Bronchial epithelial cell (primary cell): Measurements from ENCODE around the gene RPL28. TPM values are rescaled to one million over a fixed set of nuclear protein-coding genes. Genes with fewer than 3 reads are reported as not detected.

Experiments
- DNase-seq: peaks from one replicate; pipeline ENCODE4 v3.0.0-alpha.2; 2010; ENCODE audit warnings: low read depth
- FAIRE-seq: peaks from 2 replicates; lab custom pipeline; 2011; peaks lifted over from hg19 to GRCh38; lab: Jason Lieb, UNC
- H3K27me3 ChIP-seq: 2 replicates; pipeline ENCODE4 v1.5.1; 2011; ENCODE audit warnings: low read length; ENCODE audit not compliant: control insufficient read depth, insufficient read depth
- H3K36me3 ChIP-seq: 2 replicates; pipeline ENCODE4 v1.5.1; 2011; ENCODE audit warnings: low read length; ENCODE audit not compliant: control insufficient read depth, insufficient read depth
- H3K4me3 ChIP-seq: 2 replicates; pipeline ENCODE4 v1.5.1; 2011; ENCODE audit warnings: mild to moderate bottlenecking, low read depth, low read length, control low read depth
- CTCF ChIP-seq: IDR thresholded peaks from 2 replicates; pipeline ENCODE4 v1.5.1; 2011; ENCODE audit warnings: mild to moderate bottlenecking, moderate library complexity, low read length, control low read depth, inconsistent platforms; ENCODE audit not compliant: insufficient read depth, severe bottlenecking
- total RNA-seq: library from RNA; depleted of rRNA; stranded (reverse); fragments of >200 nt; gene quantifications from 2 replicates; pipeline ENCODE4 v1.2.1, GENCODE V29; 2014

RPL28 gene
- total RNA-seq, 1 donor from 2014 or later: 603 TPM

- no peak for DNase-seq
- no peak for TF ChIP-seq CTCF
- no peaks in the 10 kb centered on the region for H3K36me3 ChIP-seq
- peaks cover 35% of the 10 kb centered on the region for H3K27me3 ChIP-seq
- no peak overlapping the region for H3K4me3 ChIP-seq
- no peak for FAIRE-seq
Measured at GRCh38 chr19:55440411-55441105, 54.8 kb downstream of the RPL28 start.

DNA sequence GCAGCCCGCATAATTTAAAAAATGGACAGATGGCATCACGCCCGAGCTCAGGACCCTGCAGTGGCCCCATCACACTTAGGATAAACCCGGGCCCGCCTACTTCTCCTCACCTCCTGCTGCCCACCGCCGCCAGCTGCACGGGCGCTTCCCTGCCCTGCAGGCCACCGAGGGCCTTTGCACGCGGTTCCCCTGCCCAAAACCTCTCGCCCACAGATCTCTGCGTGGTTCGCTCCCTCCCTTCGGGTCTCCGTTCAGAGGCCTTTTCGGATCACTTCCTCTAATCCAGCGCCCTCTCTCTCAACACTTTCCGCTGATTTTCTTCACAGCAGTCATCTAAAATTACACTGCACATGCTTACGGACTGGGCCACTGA, 55.6 kb downstream of the RPL28 start:
- FAIRE-seq: no peak

GRCh38 chr19:55441692-55442321, 56.1 kb downstream of the RPL28 start:
- H3K4me3 ChIP-seq: no peak overlapping the region
- no peak for DNase-seq
- no peak for FAIRE-seq
- H3K36me3 ChIP-seq: no peaks in the 10 kb centered on the region
- TF ChIP-seq CTCF: no peak
- peaks cover 35% of the 10 kb centered on the region for H3K27me3 ChIP-seq

More for the DNA sequence above, 55.6 kb downstream of the RPL28 start:
- Histone ChIP-seq H3K27me3 (peaks cover 35% of the 10 kb centered on the region), H3K4me3 (no peak overlapping the region), H3K36me3 (no peaks in the 10 kb centered on the region)
- TF ChIP-seq CTCF: no peak
- no peak for DNase-seq

DNA sequence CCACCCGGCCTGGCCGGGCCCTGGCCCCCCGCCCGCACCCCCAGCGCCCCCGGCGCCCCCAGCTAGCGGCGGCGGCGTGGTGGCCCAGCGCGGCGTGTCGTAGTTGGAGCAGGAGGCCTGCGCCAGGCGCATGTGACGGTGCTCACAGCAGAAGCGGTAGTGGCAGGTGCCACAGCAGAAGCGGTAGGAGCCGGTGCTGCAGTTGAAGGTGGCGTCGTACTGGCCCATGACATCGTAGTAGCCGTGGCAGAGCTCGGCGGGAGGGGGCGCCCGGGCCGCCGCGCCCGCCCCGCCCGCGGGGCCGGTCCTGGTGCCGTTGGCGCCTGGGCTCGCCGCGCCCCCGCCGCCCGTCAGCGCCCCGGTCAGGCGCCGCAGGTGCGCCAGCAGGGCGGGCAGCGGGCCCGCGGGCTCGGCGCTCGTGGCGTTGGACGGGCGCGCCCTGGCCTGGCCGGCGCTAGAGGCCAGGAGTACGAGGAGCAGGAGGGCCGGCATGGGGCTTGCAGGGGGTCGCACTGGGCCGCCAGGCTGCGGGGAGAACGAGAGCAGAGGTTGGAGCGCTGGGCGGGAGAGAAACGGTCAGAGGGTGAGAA, 56.7 kb downstream of the RPL28 start:
- no peak for TF ChIP-seq CTCF
- Histone ChIP-seq H3K27me3 (peaks cover 35% of the 10 kb centered on the region), H3K36me3 (no peaks in the 10 kb centered on the region), H3K4me3 (no peak overlapping the region)
- DNase-seq: no peak
- FAIRE-seq: no peak

- TF ChIP-seq CTCF: no peak
- FAIRE-seq (no peak), DNase-seq (no peak)
- H3K4me3 ChIP-seq: no peak within 1 kb of the TSS
- H3K36me3 ChIP-seq: no peaks in the 10 kb centered on the region
- H3K27me3 ChIP-seq: peaks cover 33% of the 10 kb centered on the region
Measured at GRCh38 chr19:55443045-55443823, 57.5 kb downstream of the RPL28 start, which contains the start of gene SHISA7. SHISA7 (minus strand) TSS chr19:55443300; CDS start chr19:55442863, 437 bp downstream.
